Measurements from ENCODE around the gene DIAPH2.

DIAPH2 gene

DNA sequence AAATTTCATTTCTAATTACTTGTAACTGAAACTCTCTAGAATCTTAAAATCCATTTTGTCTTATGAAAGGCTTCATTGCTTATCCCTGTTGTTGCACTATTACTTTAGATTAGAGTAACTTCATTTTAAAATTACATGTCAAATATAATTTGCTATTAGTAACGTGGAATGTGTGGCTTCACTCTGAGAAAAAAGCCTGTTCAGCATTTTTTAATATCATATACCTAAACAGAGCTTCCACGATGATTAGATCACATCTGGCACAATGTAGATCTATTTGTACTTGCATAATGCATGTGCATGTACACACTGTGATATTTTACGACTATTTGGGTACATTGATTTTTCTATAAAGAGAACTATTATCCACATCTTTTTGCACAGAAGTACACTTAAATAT is 847.2 kb downstream of the DIAPH2 start:
- TF ChIP-seq, protein P1, sequence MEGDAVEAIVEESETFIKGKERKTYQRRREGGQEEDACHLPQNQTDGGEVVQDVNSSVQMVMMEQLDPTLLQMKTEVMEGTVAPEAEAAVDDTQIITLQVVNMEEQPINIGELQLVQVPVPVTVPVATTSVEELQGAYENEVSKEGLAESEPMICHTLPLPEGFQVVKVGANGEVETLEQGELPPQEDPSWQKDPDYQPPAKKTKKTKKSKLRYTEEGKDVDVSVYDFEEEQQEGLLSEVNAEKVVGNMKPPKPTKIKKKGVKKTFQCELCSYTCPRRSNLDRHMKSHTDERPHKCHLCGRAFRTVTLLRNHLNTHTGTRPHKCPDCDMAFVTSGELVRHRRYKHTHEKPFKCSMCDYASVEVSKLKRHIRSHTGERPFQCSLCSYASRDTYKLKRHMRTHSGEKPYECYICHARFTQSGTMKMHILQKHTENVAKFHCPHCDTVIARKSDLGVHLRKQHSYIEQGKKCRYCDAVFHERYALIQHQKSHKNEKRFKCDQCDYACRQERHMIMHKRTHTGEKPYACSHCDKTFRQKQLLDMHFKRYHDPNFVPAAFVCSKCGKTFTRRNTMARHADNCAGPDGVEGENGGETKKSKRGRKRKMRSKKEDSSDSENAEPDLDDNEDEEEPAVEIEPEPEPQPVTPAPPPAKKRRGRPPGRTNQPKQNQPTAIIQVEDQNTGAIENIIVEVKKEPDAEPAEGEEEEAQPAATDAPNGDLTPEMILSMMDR (IDR thresholded peaks at IDR 0.05; ENCODE audit: low read depth, low read length), result no peak
- TF ChIP-seq POLR2A (IDR thresholded peaks at IDR 0.05; ENCODE audit: extremely low read depth, insufficient read length), result no peak
- TF ChIP-seq, protein P2, sequence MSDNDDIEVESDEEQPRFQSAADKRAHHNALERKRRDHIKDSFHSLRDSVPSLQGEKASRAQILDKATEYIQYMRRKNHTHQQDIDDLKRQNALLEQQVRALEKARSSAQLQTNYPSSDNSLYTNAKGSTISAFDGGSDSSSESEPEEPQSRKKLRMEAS (IDR thresholded peaks at IDR 0.05; ENCODE audit: low read depth, low read length), result no peak
- no peak for TF ChIP-seq MYC (IDR thresholded peaks at IDR 0.05; ENCODE audit: low read depth, low read length)
- no peak for DNase-seq (ENCODE audit: low read depth)
- H3K4me3 ChIP-seq (ENCODE audit: low read depth, low read length), result no peak overlapping the region

DNA sequence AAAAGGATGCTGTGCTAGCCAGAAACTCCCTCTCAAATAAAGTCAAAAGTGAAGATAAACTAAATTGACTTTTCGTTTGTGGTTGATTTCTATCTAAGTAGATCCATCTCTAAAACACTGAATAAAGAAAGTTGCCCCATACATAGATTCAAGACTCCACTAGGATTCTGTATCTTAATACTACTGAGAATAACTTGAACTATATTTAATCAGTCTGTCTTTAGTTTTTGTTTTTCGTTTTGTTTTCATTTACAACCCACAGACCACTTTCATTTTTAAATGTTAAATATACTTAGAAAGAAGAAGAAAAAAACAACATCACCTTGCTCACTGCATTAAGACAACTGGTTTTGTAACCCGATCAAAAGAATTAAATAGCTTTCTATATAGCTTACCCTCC is 854.1 kb downstream of the DIAPH2 start:
- H3K4me3 ChIP-seq (ENCODE audit: low read depth, low read length), result no peak overlapping the region
- no peak for TF ChIP-seq MYC (IDR thresholded peaks at IDR 0.05; ENCODE audit: low read depth, low read length)
- TF ChIP-seq, protein P1 (IDR thresholded peaks at IDR 0.05; ENCODE audit: low read depth, low read length), result no peak
- TF ChIP-seq, protein P2 (IDR thresholded peaks at IDR 0.05; ENCODE audit: low read depth, low read length), result no peak
- no peak for TF ChIP-seq POLR2A (IDR thresholded peaks at IDR 0.05; ENCODE audit: extremely low read depth, insufficient read length)
- DNase-seq (ENCODE audit: low read depth), result no peak

DNA sequence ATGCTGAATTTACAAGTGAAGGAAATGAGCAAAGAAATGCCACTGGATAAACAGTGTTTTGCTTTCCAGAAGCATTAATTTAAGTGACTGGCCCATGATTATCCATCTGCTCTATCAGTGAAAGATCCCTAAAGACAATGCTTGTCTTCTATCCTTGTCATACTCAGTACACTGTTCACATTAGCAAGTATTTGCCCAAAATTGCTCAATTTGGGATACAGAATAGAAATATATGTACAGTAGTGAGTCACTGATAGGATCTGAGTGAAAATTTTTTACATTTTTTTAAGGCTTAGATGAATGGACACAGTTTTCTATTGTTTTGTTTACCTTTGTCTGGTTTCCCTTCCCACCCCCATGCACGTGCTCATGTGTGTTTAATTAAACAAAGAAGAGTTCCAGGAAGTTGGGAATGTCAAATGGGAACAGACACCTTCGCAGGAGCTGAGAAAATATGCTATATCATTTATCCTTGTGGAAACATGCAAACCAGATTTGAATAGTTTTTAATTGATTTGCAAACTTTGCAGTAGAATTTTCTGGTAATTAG is 855.4 kb downstream of the DIAPH2 start:
- no peak overlapping the region for H3K4me3 ChIP-seq (ENCODE audit: low read depth, low read length)
- TF ChIP-seq MYC (IDR thresholded peaks at IDR 0.05; ENCODE audit: low read depth, low read length) (no peak), POLR2A (IDR thresholded peaks at IDR 0.05; ENCODE audit: extremely low read depth, insufficient read length) (no peak)
- TF ChIP-seq, protein P2 (IDR thresholded peaks at IDR 0.05; ENCODE audit: low read depth, low read length), result no peak
- TF ChIP-seq, protein P1 (IDR thresholded peaks at IDR 0.05; ENCODE audit: low read depth, low read length), result no peak
- no peak for DNase-seq (ENCODE audit: low read depth)

DNA sequence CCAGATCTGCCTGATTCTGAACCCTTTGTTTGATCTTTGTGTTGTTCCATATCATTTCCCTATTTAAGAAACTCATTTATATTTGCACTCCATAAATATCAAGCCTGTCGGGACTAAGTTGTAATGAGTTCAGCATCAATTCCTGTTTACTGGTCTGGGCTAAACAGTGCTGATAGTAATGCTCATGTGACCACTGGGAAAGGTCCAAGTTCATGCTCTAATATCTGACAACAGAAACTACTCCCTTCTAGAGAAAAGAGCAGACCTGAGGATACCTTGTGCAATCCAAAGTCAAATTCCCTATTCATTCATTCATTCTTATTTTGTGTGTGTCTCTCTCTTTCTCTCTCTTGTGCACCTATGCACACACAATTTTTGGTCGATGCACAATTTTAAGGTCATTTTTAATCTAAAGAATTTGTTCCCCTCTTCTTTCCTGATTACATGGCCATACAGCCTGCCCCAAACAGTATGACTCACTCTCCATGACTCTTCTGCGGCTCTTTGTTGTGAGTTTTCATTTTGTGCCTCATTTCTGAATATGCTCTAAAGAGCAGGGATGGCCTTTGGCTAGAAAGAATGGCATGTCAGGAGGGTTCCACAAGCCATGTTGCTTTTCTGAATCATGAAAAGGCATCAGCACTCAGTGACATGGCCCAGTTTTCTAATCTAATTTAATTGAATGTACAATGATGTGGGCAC is 863.4 kb downstream of the DIAPH2 start:
- DNase-seq (ENCODE audit: low read depth), result no peak
- no peak overlapping the region for H3K4me3 ChIP-seq (ENCODE audit: low read depth, low read length)
- TF ChIP-seq, protein P2 (IDR thresholded peaks at IDR 0.05; ENCODE audit: low read depth, low read length), result no peak
- TF ChIP-seq, protein P1 (IDR thresholded peaks at IDR 0.05; ENCODE audit: low read depth, low read length), result no peak
- TF ChIP-seq POLR2A (IDR thresholded peaks at IDR 0.05; ENCODE audit: extremely low read depth, insufficient read length), result no peak
- TF ChIP-seq MYC (IDR thresholded peaks at IDR 0.05; ENCODE audit: low read depth, low read length), result no peak

DNA sequence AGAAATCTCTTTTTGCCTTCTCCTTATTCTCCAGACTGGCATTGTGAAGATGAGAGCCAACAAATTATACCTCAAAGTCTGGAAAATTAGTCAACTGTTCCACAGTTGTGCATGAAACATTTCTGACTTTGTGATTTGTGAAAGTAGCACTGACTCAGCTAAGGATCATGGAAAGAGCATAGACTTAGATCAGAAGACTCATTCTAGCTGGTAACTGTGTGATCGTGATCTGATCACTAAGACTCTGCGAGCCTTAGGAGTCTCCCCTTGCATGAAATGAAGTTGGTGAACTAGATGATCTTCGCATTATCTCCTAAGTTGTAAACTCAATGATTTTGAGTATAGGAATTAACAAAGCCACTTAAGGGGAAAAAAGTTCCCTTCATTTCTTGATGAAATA is 867.2 kb downstream of the DIAPH2 start:
- TF ChIP-seq POLR2A (IDR thresholded peaks at IDR 0.05; ENCODE audit: extremely low read depth, insufficient read length), result no peak
- no peak for DNase-seq (ENCODE audit: low read depth)
- no peak overlapping the region for H3K4me3 ChIP-seq (ENCODE audit: low read depth, low read length)

DNA sequence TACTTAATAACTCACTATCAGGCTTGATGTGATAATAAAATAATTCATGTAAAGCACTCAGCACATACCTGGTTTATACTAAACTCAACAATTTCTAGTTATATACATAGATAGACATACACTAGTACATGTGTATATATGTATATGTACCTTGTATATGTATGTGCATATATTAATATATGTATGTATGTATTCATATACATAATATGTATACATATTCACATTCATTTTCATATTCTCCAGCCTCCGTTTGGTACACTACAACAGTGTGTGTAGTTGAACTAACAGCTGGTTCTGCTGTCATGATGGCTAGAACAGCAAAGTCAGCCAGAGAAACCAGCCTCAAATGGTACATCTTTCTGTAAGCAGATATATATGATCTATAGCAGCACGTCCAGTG is 869.2 kb downstream of the DIAPH2 start:
- no peak for TF ChIP-seq MYC (IDR thresholded peaks at IDR 0.05; ENCODE audit: low read depth, low read length)
- TF ChIP-seq, protein P1 (IDR thresholded peaks at IDR 0.05; ENCODE audit: low read depth, low read length), result no peak
- TF ChIP-seq, protein P2 (IDR thresholded peaks at IDR 0.05; ENCODE audit: low read depth, low read length), result no peak
- TF ChIP-seq POLR2A (IDR thresholded peaks at IDR 0.05; ENCODE audit: extremely low read depth, insufficient read length), result no peak
- H3K4me3 ChIP-seq (ENCODE audit: low read depth, low read length), result no peak overlapping the region
- DNase-seq (ENCODE audit: low read depth), result no peak

Data from NB4 (cell line).